MM.1S (cell line): Measurements from ENCODE around the gene DDAH1.

Source experiments
- EZH2 ChIP-seq: fragments of 300-600 bp; sonication (generic); optimal IDR thresholded peaks from 2 replicates; pipeline ENCODE3; 2017; ENCODE audit warnings: low read depth, mild to moderate bottlenecking, antibody characterized with exemption, low read length, mixed read lengths
- EZH2phosphoT487 ChIP-seq: fragments of 300-600 bp; sonication (generic); IDR thresholded peaks from 2 replicates; pipeline ENCODE4 v1.6.1; 2018; ENCODE audit warnings: antibody characterized with exemption, low read length
- TF ChIP-seq, protein P1 (sequence below): fragments of 300-600 bp; sonication (generic); IDR thresholded peaks from 2 replicates; pipeline ENCODE4 v1.5.1; 2016; ENCODE audit warnings: antibody characterized with exemption, low read length, mixed read lengths

DNA sequence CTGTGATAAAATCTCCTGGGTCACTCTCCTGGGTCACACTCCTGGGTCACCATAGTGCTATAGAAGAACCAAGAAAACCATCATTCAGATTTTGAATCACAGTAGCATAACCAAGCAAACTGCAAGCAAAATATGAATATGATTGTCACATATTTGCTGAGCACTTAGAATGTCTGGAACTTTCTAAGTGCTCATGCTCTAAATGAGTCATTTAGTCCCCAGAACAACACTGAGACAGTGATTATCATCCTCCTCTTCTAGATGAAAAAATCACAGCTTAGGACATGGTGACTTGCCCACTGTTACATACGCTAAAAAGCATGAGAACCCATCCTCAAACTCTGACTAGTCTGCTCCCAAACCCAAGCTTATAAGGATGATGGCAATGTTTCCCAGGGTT lies 39.5 kb upstream of the DDAH1 start:
- TF ChIP-seq, protein P1, sequence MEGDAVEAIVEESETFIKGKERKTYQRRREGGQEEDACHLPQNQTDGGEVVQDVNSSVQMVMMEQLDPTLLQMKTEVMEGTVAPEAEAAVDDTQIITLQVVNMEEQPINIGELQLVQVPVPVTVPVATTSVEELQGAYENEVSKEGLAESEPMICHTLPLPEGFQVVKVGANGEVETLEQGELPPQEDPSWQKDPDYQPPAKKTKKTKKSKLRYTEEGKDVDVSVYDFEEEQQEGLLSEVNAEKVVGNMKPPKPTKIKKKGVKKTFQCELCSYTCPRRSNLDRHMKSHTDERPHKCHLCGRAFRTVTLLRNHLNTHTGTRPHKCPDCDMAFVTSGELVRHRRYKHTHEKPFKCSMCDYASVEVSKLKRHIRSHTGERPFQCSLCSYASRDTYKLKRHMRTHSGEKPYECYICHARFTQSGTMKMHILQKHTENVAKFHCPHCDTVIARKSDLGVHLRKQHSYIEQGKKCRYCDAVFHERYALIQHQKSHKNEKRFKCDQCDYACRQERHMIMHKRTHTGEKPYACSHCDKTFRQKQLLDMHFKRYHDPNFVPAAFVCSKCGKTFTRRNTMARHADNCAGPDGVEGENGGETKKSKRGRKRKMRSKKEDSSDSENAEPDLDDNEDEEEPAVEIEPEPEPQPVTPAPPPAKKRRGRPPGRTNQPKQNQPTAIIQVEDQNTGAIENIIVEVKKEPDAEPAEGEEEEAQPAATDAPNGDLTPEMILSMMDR = no peak
- no peak for TF ChIP-seq EZH2
- no peak for TF ChIP-seq EZH2phosphoT487
